H1 (cell line): ENCODE results near the gene ADM. TPM values are rescaled to one million over a fixed set of nuclear protein-coding genes. Genes with fewer than 3 reads are reported as not detected.

ENCODE experiments used
- CHD7 ChIP-seq: fragments of 300-600 bp; sonication (generic); IDR thresholded peaks from 2 replicates; pipeline ENCODE4 v1.7.1; 2012; ENCODE audit warnings: low read length, moderate library complexity, mild to moderate bottlenecking, inconsistent platforms; ENCODE audit not compliant: insufficient replicate concordance
- CREB1 ChIP-seq: IDR thresholded peaks from 2 replicates; pipeline ENCODE4 v1.6.1; 2012; ENCODE audit warnings: inconsistent platforms
- FOSL1 ChIP-seq: IDR thresholded peaks from 2 replicates; pipeline ENCODE4 v1.6.1; 2011; ENCODE audit warnings: mild to moderate bottlenecking, low read depth, low read length, moderate library complexity; ENCODE audit not compliant: insufficient read depth
- GABPA ChIP-seq: IDR thresholded peaks from 2 replicates; pipeline ENCODE4 v1.6.1; 2011; ENCODE audit warnings: mild to moderate bottlenecking, low read length, moderate library complexity, borderline replicate concordance; ENCODE audit not compliant: insufficient read depth
- HDAC6 ChIP-seq: IDR thresholded peaks from one replicate; pipeline ENCODE4 v1.7.1; 2012; ENCODE audit warnings: low read depth, mild to moderate bottlenecking, inconsistent platforms, low read length, moderate library complexity
- JUN ChIP-seq: IDR thresholded peaks from 2 replicates; pipeline ENCODE4 v1.6.1; 2011; ENCODE audit warnings: low read depth, mild to moderate bottlenecking, improper control_type of control experiment, low read length
- KDM5A ChIP-seq: fragments of 200-600 bp; IDR thresholded peaks from 2 replicates; pipeline ENCODE4 v1.7.1; 2012; ENCODE audit warnings: mild to moderate bottlenecking, low read length, inconsistent platforms, mixed read lengths
- MAX ChIP-seq: IDR thresholded peaks from 2 replicates; pipeline ENCODE4 v1.6.1; 2012; ENCODE audit warnings: inconsistent platforms
- SIX5 ChIP-seq: IDR thresholded peaks from 2 replicates; pipeline ENCODE4 v1.6.1; 2011; ENCODE audit warnings: mild to moderate bottlenecking, low read depth, low read length
- SP1 ChIP-seq: IDR thresholded peaks from 2 replicates; pipeline ENCODE4 v1.6.1; 2011; ENCODE audit warnings: low read depth, low read length
- SP4 ChIP-seq: IDR thresholded peaks from 2 replicates; pipeline ENCODE4 v1.6.1; 2012; ENCODE audit warnings: low read length, inconsistent platforms
- polyA plus RNA-seq, 7 experiments: library from polyadenylated mRNA; depleted of rRNA in 3 of 7; stranded (reverse) in 5 of 7; unstranded in 2 of 7; fragments of >200 nt in 5 of 7; fragments of 200-250 nt in 2 of 7; gene quantifications; 1 replicate in 5 of 7; 2 replicates in 1 of 7; 4 replicates in 1 of 7; pipeline versions ENCODE4 v1.2.1 to v1.2.3, GENCODE V29; 2011 to 2013; ENCODE audit warnings: missing spikeins in 2 of 7, mixed read lengths in 2 of 7
- total RNA-seq: library from RNA; stranded (reverse); fragmentation: NEBNext Ultra II Directional; extraction: Animal tissue kit (Norgen Biotek cat#: 25700); gene quantifications from 2 replicates; pipeline ENCODE4 v1.2.1, GENCODE V29; 2021

ADM gene
- total and polyA plus RNA-seq, 2 of the 8 experiments (the other 6 are each of a cell fraction or from before 2014, with no cell fraction given): 94.1 to 95.6 TPM

- TF ChIP-seq CHD7 (no peak), SIX5 (no peak), HDAC6 (no peak), GABPA (no peak), MAX (peak; percentile 78), FOSL1 (peak; percentile 33; the same call in 1 of the 2 replicates), JUN (no peak), CREB1 (peak; percentile 62; the same call in 1 of the 2 replicates), SP1 (no peak), SP4 (peak; percentile 90; the same call in 1 of the 2 replicates), KDM5A (peak; percentile 88)
Measured at GRCh38 chr11:10307400-10308200, 2.7 kb downstream of the ADM start (continued).
